GM23338 (cell line): ENCODE results near the gene ANKFY1. TPM values are rescaled to one million over a fixed set of nuclear protein-coding genes. Genes with fewer than 3 reads are reported as not detected.

ENCODE experiments used
- ATAC-seq: fragments of 200-7000 bp; cut with Tn5 transposase; 3 replicates; pipeline ENCODE4 v1.9.1; 2020
- DNase-seq: peaks from one replicate; pipeline ENCODE4 v3.0.0-alpha.2; 2015; ENCODE audit warnings: low spot score
- H2AFZ ChIP-seq: fragments of 200-600 bp; sonication (generic); 2 replicates; pipeline ENCODE4 v1.8.0; 2016; ENCODE audit warnings: antibody characterized with exemption, mild to moderate bottlenecking, moderate library complexity
- H3F3A ChIP-seq: fragments of 200-600 bp; sonication (generic); replicated peaks from 2 replicates; pipeline ENCODE4 v1.8.0; 2017; ENCODE audit warnings: antibody characterized with exemption, mixed run types, low read depth
- H3K27ac ChIP-seq: fragments of 200-600 bp; sonication (generic); 2 replicates; pipeline ENCODE4 v1.6.1; 2016; ENCODE audit warnings: low read depth
- H3K27me3 ChIP-seq: fragments of 200-600 bp; sonication (generic); 2 replicates; pipeline ENCODE4 v1.8.0; 2016; ENCODE audit warnings: mild to moderate bottlenecking, mixed run types, moderate library complexity; ENCODE audit not compliant: insufficient read depth
- H3K36me3 ChIP-seq: fragments of 200-600 bp; sonication (generic); 2 replicates; pipeline ENCODE4 v1.8.0; 2016; ENCODE audit warnings: mild to moderate bottlenecking; ENCODE audit not compliant: insufficient read depth
- H3K4me1 ChIP-seq: fragments of 200-600 bp; sonication (generic); 2 replicates; pipeline ENCODE4 v1.8.0; 2016; ENCODE audit warnings: mild to moderate bottlenecking, moderate library complexity; ENCODE audit not compliant: insufficient read depth
- H3K4me2 ChIP-seq: fragments of 200-600 bp; sonication (generic); 2 replicates; pipeline ENCODE4 v1.7.1; 2017; ENCODE audit warnings: mixed run types
- H3K4me3 ChIP-seq: fragments of 200-600 bp; sonication (generic); 2 replicates; pipeline ENCODE4 v1.6.1; 2016; ENCODE audit warnings: mixed run types
- H3K79me2 ChIP-seq: fragments of 200-600 bp; sonication (generic); replicated peaks from 2 replicates; pipeline ENCODE4 v1.8.0; 2017; ENCODE audit warnings: mild to moderate bottlenecking; ENCODE audit not compliant: insufficient read depth
- H3K9me2 ChIP-seq: fragments of 200-600 bp; sonication (generic); 2 replicates; pipeline ENCODE4 v1.8.0; 2017; ENCODE audit not compliant: insufficient read depth
- H4K20me1 ChIP-seq: fragments of 200-600 bp; sonication (generic); replicated peaks from 2 replicates; pipeline ENCODE4 v1.8.0; 2017; ENCODE audit warnings: mild to moderate bottlenecking; ENCODE audit not compliant: insufficient read depth
- H3K27ac Mint-ChIP-seq: 2 replicates; pipeline ENCODE4 v1.8.0; 2020; ENCODE audit warnings: inconsistent platforms, mild to moderate bottlenecking, moderate library complexity, mixed read lengths
- H3K27me3 Mint-ChIP-seq: 3 replicates; pipeline ENCODE4 v1.8.0; 2022; ENCODE audit warnings: low read depth, mild to moderate bottlenecking, moderate library complexity, mixed read lengths, inconsistent platforms; ENCODE audit not compliant: insufficient read depth, poor library complexity
- H3K36me3 Mint-ChIP-seq: 3 replicates; pipeline ENCODE4 v1.8.0; 2021; ENCODE audit warnings: low read depth, mild to moderate bottlenecking, inconsistent platforms, moderate library complexity, mixed read lengths
- H3K4me1 Mint-ChIP-seq: 3 replicates; pipeline ENCODE4 v1.8.0; 2020; ENCODE audit warnings: mild to moderate bottlenecking, inconsistent platforms, mixed read lengths
- H3K4me3 Mint-ChIP-seq: 3 replicates; pipeline ENCODE4 v1.8.0; 2021; ENCODE audit warnings: moderate library complexity, mild to moderate bottlenecking, inconsistent platforms, mixed read lengths
- H3K9me3 Mint-ChIP-seq: 3 replicates; pipeline ENCODE4 v1.8.0; 2020; ENCODE audit warnings: moderate library complexity, mild to moderate bottlenecking, inconsistent platforms, mixed read lengths
- CREB1 ChIP-seq: fragments of 250-450 bp; sonication (Bioruptor Pico); IDR thresholded peaks from 2 replicates; pipeline ENCODE4 v1.5.0; 2020; ENCODE audit warnings: low read depth, mild to moderate bottlenecking, moderate library complexity
- EZH2 ChIP-seq: fragments of 200-600 bp; sonication (generic); IDR thresholded peaks from one replicate; pipeline ENCODE4 v1.8.0; 2017; ENCODE audit warnings: antibody characterized with exemption, mild to moderate bottlenecking, low read depth; ENCODE audit not compliant: unreplicated experiment
- EZH2phosphoT487 ChIP-seq: fragments of 200-600 bp; sonication (generic); IDR thresholded peaks from one replicate; pipeline ENCODE4 v1.8.1; 2018; ENCODE audit warnings: antibody characterized with exemption; ENCODE audit not compliant: unreplicated experiment
- JUNB ChIP-seq: IDR thresholded peaks from one replicate; pipeline ENCODE4 v1.6.1; 2016; ENCODE audit warnings: antibody characterized with exemption; ENCODE audit not compliant: unreplicated experiment
- NANOG ChIP-seq: IDR thresholded peaks from 2 replicates; pipeline ENCODE4 v1.6.1; 2016; ENCODE audit warnings: antibody characterized with exemption, borderline replicate concordance
- POLR2AphosphoS5 ChIP-seq: IDR thresholded peaks from 2 replicates; pipeline ENCODE4 v1.6.1; 2016; ENCODE audit warnings: antibody characterized with exemption, low read depth
- STAT1 ChIP-seq: IDR thresholded peaks from one replicate; pipeline ENCODE4 v1.6.1; 2016; ENCODE audit warnings: antibody characterized with exemption; ENCODE audit not compliant: unreplicated experiment
- ZNF114 ChIP-seq: fragments of 250-450 bp; sonication (Bioruptor Pico); IDR thresholded peaks from 2 replicates; pipeline ENCODE4 v1.5.0; 2020; ENCODE audit warnings: mild to moderate bottlenecking, moderate library complexity
- ZNF331 ChIP-seq: fragments of 250-450 bp; sonication (Bioruptor Pico); IDR thresholded peaks from 2 replicates; pipeline ENCODE4 v1.5.0; 2020; ENCODE audit warnings: low read depth, mild to moderate bottlenecking, moderate library complexity
- polyA plus RNA-seq: library from polyadenylated mRNA; unstranded; fragments of >200 nt; fragmentation: Nextera tagmentation; extraction: Ambion mirVana; gene quantifications from 2 replicates; pipeline ENCODE4 v1.2.1, GENCODE V29; 2016
- total RNA-seq: library from RNA; depleted of rRNA; stranded (reverse); fragments of >200 nt; shearing (Covaris generic); gene quantifications from 2 replicates; pipeline ENCODE4 v1.2.3, GENCODE V29; 2014
- TF ChIP-seq, protein P1 (sequence below), 2 experiments: fragments of 200-600 bp in 1 of 2; sonication (generic) in 1 of 2; conservative IDR thresholded peaks; 2 replicates each; pipeline versions ENCODE4 v1.5.1 to v1.6.1; 2016 to 2017; ENCODE audit warnings: antibody characterized with exemption in 2 of 2, low read depth in 2 of 2, mild to moderate bottlenecking in 2 of 2, moderate library complexity in 1 of 2
- TF ChIP-seq, protein P2 (sequence below): fragments of 250-450 bp; sonication (Bioruptor Pico); IDR thresholded peaks from 2 replicates; pipeline ENCODE4 v1.5.0; 2020; ENCODE audit warnings: mild to moderate bottlenecking, moderate library complexity
- TF ChIP-seq, protein P3 (sequence below): IDR thresholded peaks from 2 replicates; pipeline ENCODE4 v1.6.1; 2016; ENCODE audit warnings: antibody characterized with exemption

ANKFY1 gene
- total and polyA plus RNA-seq, 2 experiments from 2014 or later = 12.9 to 44.4 TPM

DNA sequence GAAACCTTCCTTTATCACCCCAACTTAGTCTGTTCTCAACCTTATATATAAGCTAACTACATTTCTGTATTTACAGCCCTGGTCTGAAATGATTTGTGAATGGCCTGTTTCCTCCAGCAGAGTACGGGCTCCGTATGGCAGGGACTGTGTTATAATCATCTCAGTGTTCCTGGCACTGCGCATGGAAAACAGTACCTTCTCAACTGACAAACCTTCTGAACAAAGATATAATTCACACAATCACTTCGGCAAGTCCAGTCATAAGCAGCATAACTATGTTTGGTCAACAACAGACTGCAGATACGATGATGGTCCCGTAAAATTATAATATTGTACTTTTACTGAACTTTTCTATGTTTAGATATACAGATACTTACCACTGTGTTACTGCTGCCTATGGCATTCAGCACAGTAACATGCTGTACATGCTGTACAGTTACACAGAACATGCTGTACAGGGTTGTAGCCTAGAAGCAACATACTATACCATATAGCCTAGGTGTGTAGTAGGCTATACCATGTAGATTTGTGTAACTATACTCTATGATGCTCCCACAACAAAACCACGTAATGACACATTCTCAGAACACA, 30.0 kb downstream of the ANKFY1 start:
- no peaks in the 10 kb centered on the region for H3K27me3 Mint-ChIP-seq
- H3K4me3 ChIP-seq = no peak overlapping the region
- no peak overlapping the region for H2AFZ ChIP-seq
- peaks cover 4% of the 10 kb centered on the region for H3K36me3 ChIP-seq
- no peaks in the 10 kb centered on the region for H3K9me3 Mint-ChIP-seq
- no peak overlapping the region for H3K4me2 ChIP-seq
- H3F3A ChIP-seq = no peaks in the 10 kb centered on the region
- no peaks in the 10 kb centered on the region for H3K4me1 Mint-ChIP-seq
- DNase-seq = no peak
- ATAC-seq = no peak
- no peaks in the 10 kb centered on the region for H3K9me2 ChIP-seq
- H3K4me3 Mint-ChIP-seq = no peak overlapping the region
- H3K79me2 ChIP-seq = 0 out of 2 replicates have a peak, but pooled peaks cover 8% of the 10 kb centered on the region
- no peak overlapping the region for H3K27ac Mint-ChIP-seq
- TF ChIP-seq, protein P1, sequence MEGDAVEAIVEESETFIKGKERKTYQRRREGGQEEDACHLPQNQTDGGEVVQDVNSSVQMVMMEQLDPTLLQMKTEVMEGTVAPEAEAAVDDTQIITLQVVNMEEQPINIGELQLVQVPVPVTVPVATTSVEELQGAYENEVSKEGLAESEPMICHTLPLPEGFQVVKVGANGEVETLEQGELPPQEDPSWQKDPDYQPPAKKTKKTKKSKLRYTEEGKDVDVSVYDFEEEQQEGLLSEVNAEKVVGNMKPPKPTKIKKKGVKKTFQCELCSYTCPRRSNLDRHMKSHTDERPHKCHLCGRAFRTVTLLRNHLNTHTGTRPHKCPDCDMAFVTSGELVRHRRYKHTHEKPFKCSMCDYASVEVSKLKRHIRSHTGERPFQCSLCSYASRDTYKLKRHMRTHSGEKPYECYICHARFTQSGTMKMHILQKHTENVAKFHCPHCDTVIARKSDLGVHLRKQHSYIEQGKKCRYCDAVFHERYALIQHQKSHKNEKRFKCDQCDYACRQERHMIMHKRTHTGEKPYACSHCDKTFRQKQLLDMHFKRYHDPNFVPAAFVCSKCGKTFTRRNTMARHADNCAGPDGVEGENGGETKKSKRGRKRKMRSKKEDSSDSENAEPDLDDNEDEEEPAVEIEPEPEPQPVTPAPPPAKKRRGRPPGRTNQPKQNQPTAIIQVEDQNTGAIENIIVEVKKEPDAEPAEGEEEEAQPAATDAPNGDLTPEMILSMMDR (conservative IDR thresholded peaks at IDR 0.05; ENCODE audit: low read depth in 2 of 2) = no peak
- TF ChIP-seq, protein P2, sequence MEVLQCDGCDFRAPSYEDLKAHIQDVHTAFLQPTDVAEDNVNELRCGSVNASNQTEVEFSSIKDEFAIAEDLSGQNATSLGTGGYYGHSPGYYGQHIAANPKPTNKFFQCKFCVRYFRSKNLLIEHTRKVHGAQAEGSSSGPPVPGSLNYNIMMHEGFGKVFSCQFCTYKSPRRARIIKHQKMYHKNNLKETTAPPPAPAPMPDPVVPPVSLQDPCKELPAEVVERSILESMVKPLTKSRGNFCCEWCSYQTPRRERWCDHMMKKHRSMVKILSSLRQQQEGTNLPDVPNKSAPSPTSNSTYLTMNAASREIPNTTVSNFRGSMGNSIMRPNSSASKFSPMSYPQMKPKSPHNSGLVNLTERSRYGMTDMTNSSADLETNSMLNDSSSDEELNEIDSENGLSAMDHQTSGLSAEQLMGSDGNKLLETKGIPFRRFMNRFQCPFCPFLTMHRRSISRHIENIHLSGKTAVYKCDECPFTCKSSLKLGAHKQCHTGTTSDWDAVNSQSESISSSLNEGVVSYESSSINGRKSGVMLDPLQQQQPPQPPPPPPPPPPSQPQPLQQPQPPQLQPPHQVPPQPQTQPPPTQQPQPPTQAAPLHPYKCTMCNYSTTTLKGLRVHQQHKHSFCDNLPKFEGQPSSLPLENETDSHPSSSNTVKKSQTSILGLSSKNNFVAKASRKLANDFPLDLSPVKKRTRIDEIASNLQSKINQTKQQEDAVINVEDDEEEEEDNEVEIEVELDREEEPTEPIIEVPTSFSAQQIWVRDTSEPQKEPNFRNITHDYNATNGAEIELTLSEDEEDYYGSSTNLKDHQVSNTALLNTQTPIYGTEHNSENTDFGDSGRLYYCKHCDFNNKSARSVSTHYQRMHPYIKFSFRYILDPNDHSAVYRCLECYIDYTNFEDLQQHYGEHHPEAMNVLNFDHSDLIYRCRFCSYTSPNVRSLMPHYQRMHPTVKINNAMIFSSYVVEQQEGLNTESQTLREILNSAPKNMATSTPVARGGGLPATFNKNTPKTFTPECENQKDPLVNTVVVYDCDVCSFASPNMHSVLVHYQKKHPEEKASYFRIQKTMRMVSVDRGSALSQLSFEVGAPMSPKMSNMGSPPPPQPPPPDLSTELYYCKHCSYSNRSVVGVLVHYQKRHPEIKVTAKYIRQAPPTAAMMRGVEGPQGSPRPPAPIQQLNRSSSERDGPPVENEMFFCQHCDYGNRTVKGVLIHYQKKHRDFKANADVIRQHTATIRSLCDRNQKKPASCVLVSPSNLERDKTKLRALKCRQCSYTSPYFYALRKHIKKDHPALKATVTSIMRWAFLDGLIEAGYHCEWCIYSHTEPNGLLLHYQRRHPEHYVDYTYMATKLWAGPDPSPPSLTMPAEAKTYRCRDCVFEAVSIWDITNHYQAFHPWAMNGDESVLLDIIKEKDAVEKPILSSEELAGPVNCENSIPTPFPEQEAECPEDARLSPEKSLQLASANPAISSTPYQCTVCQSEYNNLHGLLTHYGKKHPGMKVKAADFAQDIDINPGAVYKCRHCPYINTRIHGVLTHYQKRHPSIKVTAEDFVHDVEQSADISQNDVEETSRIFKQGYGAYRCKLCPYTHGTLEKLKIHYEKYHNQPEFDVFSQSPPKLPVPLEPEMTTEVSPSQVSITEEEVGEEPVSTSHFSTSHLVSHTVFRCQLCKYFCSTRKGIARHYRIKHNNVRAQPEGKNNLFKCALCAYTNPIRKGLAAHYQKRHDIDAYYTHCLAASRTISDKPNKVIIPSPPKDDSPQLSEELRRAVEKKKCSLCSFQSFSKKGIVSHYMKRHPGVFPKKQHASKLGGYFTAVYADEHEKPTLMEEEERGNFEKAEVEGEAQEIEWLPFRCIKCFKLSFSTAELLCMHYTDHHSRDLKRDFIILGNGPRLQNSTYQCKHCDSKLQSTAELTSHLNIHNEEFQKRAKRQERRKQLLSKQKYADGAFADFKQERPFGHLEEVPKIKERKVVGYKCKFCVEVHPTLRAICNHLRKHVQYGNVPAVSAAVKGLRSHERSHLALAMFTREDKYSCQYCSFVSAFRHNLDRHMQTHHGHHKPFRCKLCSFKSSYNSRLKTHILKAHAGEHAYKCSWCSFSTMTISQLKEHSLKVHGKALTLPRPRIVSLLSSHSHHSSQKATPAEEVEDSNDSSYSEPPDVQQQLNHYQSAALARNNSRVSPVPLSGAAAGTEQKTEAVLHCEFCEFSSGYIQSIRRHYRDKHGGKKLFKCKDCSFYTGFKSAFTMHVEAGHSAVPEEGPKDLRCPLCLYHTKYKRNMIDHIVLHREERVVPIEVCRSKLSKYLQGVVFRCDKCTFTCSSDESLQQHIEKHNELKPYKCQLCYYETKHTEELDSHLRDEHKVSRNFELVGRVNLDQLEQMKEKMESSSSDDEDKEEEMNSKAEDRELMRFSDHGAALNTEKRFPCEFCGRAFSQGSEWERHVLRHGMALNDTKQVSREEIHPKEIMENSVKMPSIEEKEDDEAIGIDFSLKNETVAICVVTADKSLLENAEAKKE = no peak
- TF ChIP-seq EZH2phosphoT487 = no peak
- no peak for TF ChIP-seq ZNF114 (CRISPR knock-in tag)
- no peak for TF ChIP-seq ZNF331 (CRISPR knock-in tag)
- TF ChIP-seq POLR2AphosphoS5 = no peak
- TF ChIP-seq EZH2 = no peak
- no peak for TF ChIP-seq NANOG
- TF ChIP-seq STAT1 = no peak
- TF ChIP-seq, protein P3, sequence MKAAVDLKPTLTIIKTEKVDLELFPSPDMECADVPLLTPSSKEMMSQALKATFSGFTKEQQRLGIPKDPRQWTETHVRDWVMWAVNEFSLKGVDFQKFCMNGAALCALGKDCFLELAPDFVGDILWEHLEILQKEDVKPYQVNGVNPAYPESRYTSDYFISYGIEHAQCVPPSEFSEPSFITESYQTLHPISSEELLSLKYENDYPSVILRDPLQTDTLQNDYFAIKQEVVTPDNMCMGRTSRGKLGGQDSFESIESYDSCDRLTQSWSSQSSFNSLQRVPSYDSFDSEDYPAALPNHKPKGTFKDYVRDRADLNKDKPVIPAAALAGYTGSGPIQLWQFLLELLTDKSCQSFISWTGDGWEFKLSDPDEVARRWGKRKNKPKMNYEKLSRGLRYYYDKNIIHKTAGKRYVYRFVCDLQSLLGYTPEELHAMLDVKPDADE = no peak
- TF ChIP-seq JUNB = no peak
- no peak for TF ChIP-seq CREB1 (CRISPR knock-in tag)
- H3K27me3 ChIP-seq = no peaks in the 10 kb centered on the region
- no peaks in the 10 kb centered on the region for H3K4me1 ChIP-seq
- H3K36me3 Mint-ChIP-seq = peaks cover 30% of the 10 kb centered on the region; the same call in 2 of the 3 replicates
- no peak overlapping the region for H3K27ac ChIP-seq
- H4K20me1 ChIP-seq = peaks cover 4% of the 10 kb centered on the region; the same call in 1 of the 2 replicates
